Measurements from ENCODE around the gene DUSP16. TPM values are rescaled to one million over a fixed set of nuclear protein-coding genes. Genes with fewer than 3 reads are reported as not detected.
A peak's percentile ranks its signal among the peaks of the same experiment; 100 is the strongest.

The DUSP16 gene
- total and polyA plus RNA-seq, 2 of the 8 experiments (the other 6 are each of a cell fraction or from before 2014, with no cell fraction given): 31.6 to 55.9 TPM

DNA sequence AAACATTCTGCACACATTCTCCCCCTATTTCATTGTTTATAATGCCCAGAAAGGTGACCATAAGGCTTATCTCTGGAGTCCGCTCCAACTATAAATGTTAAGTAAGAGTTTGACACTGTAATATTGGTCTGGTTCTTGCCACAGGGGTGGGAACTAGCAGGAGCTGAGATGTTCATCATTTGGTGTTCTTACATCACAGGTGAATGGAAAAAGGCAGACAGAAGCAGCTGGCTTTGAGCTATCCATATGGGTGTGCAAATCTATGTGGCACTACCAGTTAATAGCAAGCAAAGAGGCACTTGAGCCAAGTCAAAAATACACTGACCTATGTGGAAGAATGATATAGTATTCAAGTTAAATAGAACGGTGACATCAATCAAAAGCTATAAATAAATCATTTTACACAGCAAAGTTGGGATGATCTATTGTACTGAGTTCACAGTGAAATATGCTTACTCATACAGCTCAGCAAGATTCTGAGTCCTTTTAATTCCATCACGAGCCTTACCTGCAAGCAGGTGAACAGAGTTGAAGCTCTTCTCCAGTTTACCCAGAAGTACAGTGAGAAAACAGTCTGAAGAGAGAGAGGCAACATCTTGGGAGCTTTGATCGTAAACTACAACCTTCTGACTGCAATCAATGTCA, 43.2 kb downstream of the DUSP16 start:
- ChIA-PET POLR2A (ENCODE audit: partially characterized antibody) (interaction anchor here (4.8 kb wide), 1 partner anchor 8 kb away, joined by 16 read pairs; no protein-coding TSS in a partner anchor), CTCF (ENCODE audit: partially characterized antibody) (interaction anchor here (0.9 to 1.5 kb wide), 5 partner anchors 9 to 27 kb away, joined by 3 to 9 read pairs (median 3); no protein-coding TSS in a partner anchor)
- H3K27ac ChIP-seq (ENCODE audit: low read depth, low read length): no peak overlapping the region
- H3K4me1 ChIP-seq (replicated peaks in 1 of 4; ENCODE audit: control insufficient read depth in 3 of 4, insufficient read depth in 4 of 4, low read length in 3 of 4): peaks cover 0 to 10% (median 8%) of the 10 kb centered on the region in 4 experiments; a peak in 4 of 7 replicates
- no peak overlapping the region for H2BK5ac ChIP-seq (ENCODE audit: low read depth, low read length)
- no peaks in the 10 kb centered on the region for H3K23me2 ChIP-seq (ENCODE audit: low read depth, low read length)
- no peak overlapping the region for H2AK5ac ChIP-seq (ENCODE audit: low read depth, low read length)
- peaks cover 0 to 72% of the 10 kb centered on the region in 2 experiments; a peak in 3 of 4 replicates for H3K79me2 ChIP-seq (ENCODE audit: control insufficient read depth in 1 of 2, insufficient read depth in 2 of 2, low read length in 2 of 2)
- no peak overlapping the region for H3K18ac ChIP-seq (ENCODE audit: extremely low read depth, low read length)
- no peak overlapping the region for H2AFZ ChIP-seq (ENCODE audit: low read length)
- H3K9me3 ChIP-seq (ENCODE audit: insufficient read depth in 2 of 2, low read depth in 1 of 2, low read length in 1 of 2): no peaks in the 10 kb centered on the region
- WGBS, 2 experiments (ENCODE audit: extremely low coverage in 1 of 2, insufficient coverage in 1 of 2, insufficient read length in 1 of 2, insufficient replicate concordance in 2 of 2, low coverage in 1 of 2, low lambda C conversion rate in 2 of 2, missing lambda C conversion rate in 1 of 2): 86% methylated on average over 4 of the region's 4 CpGs; no CpG with 5 or more reads in 1 of the 2 experiments
- peaks cover 0 to 1% of the 10 kb centered on the region in 2 experiments for H4K20me1 ChIP-seq (replicated peaks in 1 of 2; ENCODE audit: control insufficient read depth in 1 of 2, insufficient read depth in 2 of 2, low read length in 2 of 2)
- H2BK20ac ChIP-seq (ENCODE audit: low read length): no peak overlapping the region
- H2BK120ac ChIP-seq (replicated peaks; ENCODE audit: low read depth, low read length): no peak overlapping the region
- H3K4me3 ChIP-seq (ENCODE audit: extremely low read depth in 1 of 4, insufficient read depth in 2 of 4, low read depth in 3 of 4, low read length in 4 of 4): no peak overlapping the region
- no peak overlapping the region for H3K56ac ChIP-seq (replicated peaks; ENCODE audit: insufficient read length, low read depth, low read length)
- no peak overlapping the region for H3K9ac ChIP-seq (replicated peaks in 1 of 4; ENCODE audit: extremely low read depth in 1 of 4, low read depth in 3 of 4, low read length in 3 of 4)
- H4K8ac ChIP-seq (ENCODE audit: extremely low read depth, insufficient read depth, low read length): no peak overlapping the region
- no peaks in the 10 kb centered on the region for H3K27me3 ChIP-seq (replicated peaks in 1 of 4; ENCODE audit: control insufficient read depth in 3 of 4, extremely low read depth in 1 of 4, insufficient read depth in 3 of 4, low read length in 3 of 4)
- no peak overlapping the region for H3K23ac ChIP-seq (ENCODE audit: insufficient read length)
- H3K79me1 ChIP-seq (ENCODE audit: low read depth, low read length): peaks cover 3% of the 10 kb centered on the region; the same call in 1 of the 2 replicates
- FAIRE-seq (no peak), DNase-seq (ENCODE audit: low read depth in 1 of 2, low spot score in 2 of 2) (no peak)
- no peak overlapping the region for H3K14ac ChIP-seq (ENCODE audit: insufficient read length)
- no peak overlapping the region for H4K5ac ChIP-seq (ENCODE audit: insufficient read length, low read depth, low read length)
- peaks cover 0 to 38% (median 15%) of the 10 kb centered on the region in 4 experiments; a peak in 5 of 8 replicates for H3K36me3 ChIP-seq (ENCODE audit: control insufficient read depth in 2 of 4, insufficient read depth in 4 of 4, low read length in 3 of 4)
- H2BK15ac ChIP-seq (ENCODE audit: low read length): no peak overlapping the region
- no peak overlapping the region for H4K91ac ChIP-seq (replicated peaks; ENCODE audit: insufficient read length, low read length)
- 0 out of 4 replicates have a peak overlapping the region, but pooled peaks of 1 of the 2 experiments have one; percentile 10 for H3K4me2 ChIP-seq (ENCODE audit: insufficient read depth in 1 of 2, low read depth in 2 of 2, low read length in 2 of 2)
- no peak overlapping the region for H3K4ac ChIP-seq (replicated peaks; ENCODE audit: insufficient read length, low read depth, low read length)
- H2BK12ac ChIP-seq (ENCODE audit: low read depth, low read length): no peak overlapping the region
- TF ChIP-seq, protein P1, sequence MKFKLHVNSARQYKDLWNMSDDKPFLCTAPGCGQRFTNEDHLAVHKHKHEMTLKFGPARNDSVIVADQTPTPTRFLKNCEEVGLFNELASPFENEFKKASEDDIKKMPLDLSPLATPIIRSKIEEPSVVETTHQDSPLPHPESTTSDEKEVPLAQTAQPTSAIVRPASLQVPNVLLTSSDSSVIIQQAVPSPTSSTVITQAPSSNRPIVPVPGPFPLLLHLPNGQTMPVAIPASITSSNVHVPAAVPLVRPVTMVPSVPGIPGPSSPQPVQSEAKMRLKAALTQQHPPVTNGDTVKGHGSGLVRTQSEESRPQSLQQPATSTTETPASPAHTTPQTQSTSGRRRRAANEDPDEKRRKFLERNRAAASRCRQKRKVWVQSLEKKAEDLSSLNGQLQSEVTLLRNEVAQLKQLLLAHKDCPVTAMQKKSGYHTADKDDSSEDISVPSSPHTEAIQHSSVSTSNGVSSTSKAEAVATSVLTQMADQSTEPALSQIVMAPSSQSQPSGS (IDR thresholded peaks at IDR 0.05; ENCODE audit: low read length): no peak
- TF ChIP-seq SUZ12 (IDR thresholded peaks at IDR 0.05; ENCODE audit: low read length): no peak
- TF ChIP-seq POLR2A (IDR thresholded peaks at IDR 0.05; ENCODE audit: control extremely low read depth in 1 of 2, low read depth in 2 of 2, low read length in 2 of 2): no peak
- no peak for TF ChIP-seq SRF (IDR thresholded peaks at IDR 0.05; ENCODE audit: low read depth, low read length)
- TF ChIP-seq, protein P2, sequence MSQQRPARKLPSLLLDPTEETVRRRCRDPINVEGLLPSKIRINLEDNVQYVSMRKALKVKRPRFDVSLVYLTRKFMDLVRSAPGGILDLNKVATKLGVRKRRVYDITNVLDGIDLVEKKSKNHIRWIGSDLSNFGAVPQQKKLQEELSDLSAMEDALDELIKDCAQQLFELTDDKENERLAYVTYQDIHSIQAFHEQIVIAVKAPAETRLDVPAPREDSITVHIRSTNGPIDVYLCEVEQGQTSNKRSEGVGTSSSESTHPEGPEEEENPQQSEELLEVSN (IDR thresholded peaks at IDR 0.05): no peak
- no peak for TF ChIP-seq HDAC2 (IDR thresholded peaks at IDR 0.05; ENCODE audit: borderline replicate concordance in 1 of 2, low read depth in 2 of 2, low read length in 2 of 2)
- TF ChIP-seq SIX5 (IDR thresholded peaks at IDR 0.05; ENCODE audit: low read depth, low read length): no peak
- TF ChIP-seq HDAC6 (IDR thresholded peaks at IDR 0.05; ENCODE audit: low read depth, low read length): no peak
- TF ChIP-seq CHD2 (IDR thresholded peaks at IDR 0.05; ENCODE audit: low read length): no peak
- TF ChIP-seq CHD1 (IDR thresholded peaks at IDR 0.05; ENCODE audit: low read depth, low read length): no peak
